Esophagus squamous epithelium (tissue), 4 donors: ENCODE measurements around the gene FSTL4.

ENCODE experiments used
- POLR2A ChIP-seq, 4 donors: fragments of 450-650 bp; IDR thresholded peaks; one replicate each; pipeline ENCODE4 v1.6.1; 2017; ENCODE audit warnings: antibody characterized with exemption in 4 of 4, mild to moderate bottlenecking in 4 of 4, moderate library complexity in 3 of 4
- TF ChIP-seq, protein P1 (sequence below), 6 experiments: fragments of 450-650 bp in 4 of 6; fragments of 200-600 bp in 2 of 6; sonication (generic) in 2 of 6; IDR thresholded peaks; one replicate each; pipeline ENCODE4 v1.5.1; 2016 to 2019; ENCODE audit warnings: antibody characterized with exemption in 6 of 6, mild to moderate bottlenecking in 4 of 6, moderate library complexity in 4 of 6

DNA sequence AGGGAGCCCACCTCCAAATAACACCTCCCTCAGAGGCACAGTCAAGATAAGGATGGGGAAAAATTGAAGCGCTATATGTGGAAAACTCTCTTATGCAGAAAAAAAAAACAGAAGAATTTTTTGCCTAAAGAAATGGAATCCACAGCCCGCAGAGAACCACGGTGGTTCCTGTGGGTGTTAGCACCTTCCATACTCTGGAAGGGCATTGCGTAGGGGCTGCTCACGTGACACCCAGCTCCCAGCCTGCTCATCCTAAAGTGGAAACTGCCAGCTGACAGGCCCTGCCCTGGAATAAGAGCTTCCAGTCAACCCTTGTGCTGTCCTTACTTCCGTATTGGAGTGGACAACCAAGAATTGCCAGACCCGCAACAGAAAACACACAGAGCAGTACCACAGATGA, 142.5 kb downstream of the FSTL4 start:
- TF ChIP-seq, protein P1, sequence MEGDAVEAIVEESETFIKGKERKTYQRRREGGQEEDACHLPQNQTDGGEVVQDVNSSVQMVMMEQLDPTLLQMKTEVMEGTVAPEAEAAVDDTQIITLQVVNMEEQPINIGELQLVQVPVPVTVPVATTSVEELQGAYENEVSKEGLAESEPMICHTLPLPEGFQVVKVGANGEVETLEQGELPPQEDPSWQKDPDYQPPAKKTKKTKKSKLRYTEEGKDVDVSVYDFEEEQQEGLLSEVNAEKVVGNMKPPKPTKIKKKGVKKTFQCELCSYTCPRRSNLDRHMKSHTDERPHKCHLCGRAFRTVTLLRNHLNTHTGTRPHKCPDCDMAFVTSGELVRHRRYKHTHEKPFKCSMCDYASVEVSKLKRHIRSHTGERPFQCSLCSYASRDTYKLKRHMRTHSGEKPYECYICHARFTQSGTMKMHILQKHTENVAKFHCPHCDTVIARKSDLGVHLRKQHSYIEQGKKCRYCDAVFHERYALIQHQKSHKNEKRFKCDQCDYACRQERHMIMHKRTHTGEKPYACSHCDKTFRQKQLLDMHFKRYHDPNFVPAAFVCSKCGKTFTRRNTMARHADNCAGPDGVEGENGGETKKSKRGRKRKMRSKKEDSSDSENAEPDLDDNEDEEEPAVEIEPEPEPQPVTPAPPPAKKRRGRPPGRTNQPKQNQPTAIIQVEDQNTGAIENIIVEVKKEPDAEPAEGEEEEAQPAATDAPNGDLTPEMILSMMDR (IDR thresholded peaks at IDR 0.05): no peak
- no peak for TF ChIP-seq POLR2A (IDR thresholded peaks at IDR 0.05)
